Esophagus squamous epithelium (tissue), 5 donors: ENCODE results near the gene RARRES1. TPM values are rescaled to one million over a fixed set of nuclear protein-coding genes. Genes with fewer than 3 reads are reported as not detected.

Experiments
- DNase-seq: peaks from one replicate; lab custom pipeline; 2025; lab: John Stamatoyannopoulos, UW
- H3K27ac ChIP-seq, 4 donors: fragments of 200-600 bp; sonication (generic); one replicate each; pipeline ENCODE4 v1.5.1; 2016 to 2019; ENCODE audit warnings: mild to moderate bottlenecking in 1 of 4
- H3K27me3 ChIP-seq, 4 donors: fragments of 200-600 bp; sonication (generic); 1 replicate in 3 of 4; 2 replicates in 1 of 4; pipeline versions ENCODE4 v1.5.1 to v1.6.0; 2017 to 2021; ENCODE audit warnings: antibody characterized with exemption in 1 of 4
- H3K36me3 ChIP-seq, 3 donors: fragments of 200-600 bp; sonication (generic); one replicate each; pipeline ENCODE4 v1.5.1; 2016 to 2019
- H3K4me1 ChIP-seq, 3 donors: fragments of 200-600 bp; sonication (generic); one replicate each; pipeline ENCODE4 v1.5.1; 2017 to 2019
- H3K4me3 ChIP-seq, 4 donors: fragments of 200-600 bp; sonication (generic); 1 replicate in 3 of 4; 2 replicates in 1 of 4; pipeline ENCODE4 v1.5.1; 2016 to 2019; ENCODE audit warnings: mild to moderate bottlenecking in 2 of 4, moderate library complexity in 1 of 4
- H3K9me3 ChIP-seq, 3 donors: fragments of 200-600 bp; sonication (generic); one replicate each; pipeline ENCODE4 v1.5.1; 2016 to 2019
- POLR2A ChIP-seq, 4 donors: fragments of 450-650 bp; IDR thresholded peaks; one replicate each; pipeline ENCODE4 v1.6.1; 2017; ENCODE audit warnings: antibody characterized with exemption in 4 of 4, mild to moderate bottlenecking in 4 of 4, moderate library complexity in 3 of 4
- WGBS, 2 donors: methylation state at CpG; one replicate each; pipeline ENCODE4 v1.1.5; 2018; 5-methylcytosine and 5-hydroxymethylcytosine counted together
- intact Hi-C: fragments of 100-400 bp; cut with DNase I; formaldehyde crosslinking; loops from one replicate; pipeline ENCODE4 v1.15.0; 2022
- total RNA-seq, 4 donors: library from RNA; depleted of rRNA; stranded (reverse); fragments of >200 nt; gene quantifications; one replicate each; pipeline ENCODE4 v1.1.0, GENCODE V29; 2016
- TF ChIP-seq, protein P1 (sequence below), 6 experiments: fragments of 450-650 bp in 4 of 6; fragments of 200-600 bp in 2 of 6; sonication (generic) in 2 of 6; IDR thresholded peaks; one replicate each; pipeline ENCODE4 v1.5.1; 2016 to 2019; ENCODE audit warnings: antibody characterized with exemption in 6 of 6, mild to moderate bottlenecking in 4 of 6, moderate library complexity in 4 of 6
- donor health status: DM: yes; HTN: yes; CAD: no.

RARRES1 gene
- total RNA-seq, 4 donors from 2014 or later = 1.4 to 53.3 (median 6.4) TPM

DNA sequence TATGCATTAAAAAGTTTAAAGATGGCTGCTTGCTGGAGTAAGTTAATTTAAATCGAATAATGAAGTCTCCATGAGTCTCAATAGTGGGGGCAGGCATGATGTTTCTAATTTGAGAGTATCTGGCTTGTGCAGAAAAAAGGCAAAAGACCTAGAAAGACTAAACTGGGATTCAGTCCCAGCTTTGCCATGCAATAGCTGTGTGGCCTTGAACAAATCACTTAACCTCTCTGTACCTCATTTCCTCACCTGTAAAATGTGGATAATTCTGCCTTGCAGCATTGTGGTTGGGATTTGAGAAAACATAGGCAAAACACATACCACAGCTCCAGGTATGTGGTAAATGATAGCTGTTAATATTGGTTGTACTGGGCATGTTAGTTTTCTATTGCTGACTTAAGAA is 68.4 kb downstream of the RARRES1 start:
- peaks cover 6 to 98% (median 17%) of the 10 kb centered on the region in 3 donors for H3K36me3 ChIP-seq
- H3K4me1 ChIP-seq = peaks cover 0 to 4% (median 0%) of the 10 kb centered on the region in 3 donors
- no peak for DNase-seq
- H3K4me3 ChIP-seq = no peak overlapping the region
- intact Hi-C loops = loop anchor here (10.0 kb wide), 1 partner anchor 121 kb away; no protein-coding TSS in a partner anchor
- 81 to 88% methylated on average over 1 of the region's 1 CpG for WGBS, 2 donors
- no peaks in the 10 kb centered on the region for H3K9me3 ChIP-seq
- no peak overlapping the region for H3K27ac ChIP-seq
- no peaks in the 10 kb centered on the region for H3K27me3 ChIP-seq
- no peak for TF ChIP-seq POLR2A (IDR thresholded peaks at IDR 0.05)
- TF ChIP-seq, protein P1, sequence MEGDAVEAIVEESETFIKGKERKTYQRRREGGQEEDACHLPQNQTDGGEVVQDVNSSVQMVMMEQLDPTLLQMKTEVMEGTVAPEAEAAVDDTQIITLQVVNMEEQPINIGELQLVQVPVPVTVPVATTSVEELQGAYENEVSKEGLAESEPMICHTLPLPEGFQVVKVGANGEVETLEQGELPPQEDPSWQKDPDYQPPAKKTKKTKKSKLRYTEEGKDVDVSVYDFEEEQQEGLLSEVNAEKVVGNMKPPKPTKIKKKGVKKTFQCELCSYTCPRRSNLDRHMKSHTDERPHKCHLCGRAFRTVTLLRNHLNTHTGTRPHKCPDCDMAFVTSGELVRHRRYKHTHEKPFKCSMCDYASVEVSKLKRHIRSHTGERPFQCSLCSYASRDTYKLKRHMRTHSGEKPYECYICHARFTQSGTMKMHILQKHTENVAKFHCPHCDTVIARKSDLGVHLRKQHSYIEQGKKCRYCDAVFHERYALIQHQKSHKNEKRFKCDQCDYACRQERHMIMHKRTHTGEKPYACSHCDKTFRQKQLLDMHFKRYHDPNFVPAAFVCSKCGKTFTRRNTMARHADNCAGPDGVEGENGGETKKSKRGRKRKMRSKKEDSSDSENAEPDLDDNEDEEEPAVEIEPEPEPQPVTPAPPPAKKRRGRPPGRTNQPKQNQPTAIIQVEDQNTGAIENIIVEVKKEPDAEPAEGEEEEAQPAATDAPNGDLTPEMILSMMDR (IDR thresholded peaks at IDR 0.05) = no peak

DNA sequence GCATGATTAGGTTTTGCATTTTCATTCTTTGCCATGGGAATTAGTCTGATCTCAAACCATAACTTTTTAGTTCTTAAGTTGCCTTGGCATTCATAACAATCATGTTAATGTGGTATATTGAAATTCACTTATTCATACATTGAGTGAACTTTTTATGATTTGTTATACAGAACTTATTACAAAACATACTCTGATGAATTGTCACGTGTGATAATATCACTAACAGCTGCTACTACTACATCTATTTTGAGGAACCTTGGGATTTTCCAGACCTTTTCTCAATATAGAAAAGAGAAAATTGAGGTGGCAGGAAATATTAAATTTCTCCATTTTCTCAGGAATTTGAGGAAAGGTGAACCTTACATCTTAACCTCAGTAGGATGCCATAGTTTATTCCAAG is 69.0 kb downstream of the RARRES1 start:
- Histone ChIP-seq H3K4me1 (peaks cover 0 to 4% (median 0%) of the 10 kb centered on the region in 3 donors), H3K9me3 (no peaks in the 10 kb centered on the region), H3K4me3 (no peak overlapping the region), H3K36me3 (peaks cover 6 to 99% (median 17%) of the 10 kb centered on the region in 3 donors), H3K27me3 (no peaks in the 10 kb centered on the region), H3K27ac (no peak overlapping the region)
- no peak for DNase-seq
- intact Hi-C loops = loop anchor here (10.0 kb wide), 1 partner anchor 122 kb away; no protein-coding TSS in a partner anchor
- WGBS, 2 donors = 84 to 91% methylated on average over 1 of the region's 1 CpG
- no peak for TF ChIP-seq POLR2A (IDR thresholded peaks at IDR 0.05)
- TF ChIP-seq, protein P1 (IDR thresholded peaks at IDR 0.05) = no peak

DNA sequence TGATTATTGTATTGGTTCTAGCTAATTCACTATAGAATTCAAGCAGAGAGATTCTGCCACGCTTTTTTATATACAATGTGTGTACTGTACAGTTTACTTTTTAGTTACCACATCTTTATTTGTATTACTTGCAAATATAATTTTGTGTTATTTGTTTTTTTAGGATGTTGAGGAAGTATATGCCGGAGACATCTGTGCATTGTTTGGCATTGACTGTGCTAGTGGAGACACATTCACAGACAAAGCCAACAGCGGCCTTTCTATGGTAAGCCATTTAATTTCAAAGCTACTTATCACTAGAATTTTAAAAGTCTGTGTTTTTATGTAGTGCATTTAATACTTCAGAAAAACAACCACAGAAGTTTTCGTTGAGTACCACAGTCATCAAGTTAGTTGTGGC is 71.5 kb downstream of the RARRES1 start:
- no peaks in the 10 kb centered on the region for H3K27me3 ChIP-seq
- DNase-seq = no peak
- no peak overlapping the region for H3K27ac ChIP-seq
- no peaks in the 10 kb centered on the region for H3K9me3 ChIP-seq
- TF ChIP-seq, protein P1 (IDR thresholded peaks at IDR 0.05) = no peak
- no peak for TF ChIP-seq POLR2A (IDR thresholded peaks at IDR 0.05)
- no peak overlapping the region for H3K4me3 ChIP-seq
- peaks cover 6 to 98% (median 17%) of the 10 kb centered on the region in 3 donors for H3K36me3 ChIP-seq
- intact Hi-C loops = loop anchor here (10.0 kb wide), 1 partner anchor 124 kb away; no protein-coding TSS in a partner anchor
- H3K4me1 ChIP-seq = peaks cover 0 to 4% (median 0%) of the 10 kb centered on the region in 3 donors
- WGBS, 2 donors = 78 to 80% methylated on average over 4 of the region's 4 CpGs

DNA sequence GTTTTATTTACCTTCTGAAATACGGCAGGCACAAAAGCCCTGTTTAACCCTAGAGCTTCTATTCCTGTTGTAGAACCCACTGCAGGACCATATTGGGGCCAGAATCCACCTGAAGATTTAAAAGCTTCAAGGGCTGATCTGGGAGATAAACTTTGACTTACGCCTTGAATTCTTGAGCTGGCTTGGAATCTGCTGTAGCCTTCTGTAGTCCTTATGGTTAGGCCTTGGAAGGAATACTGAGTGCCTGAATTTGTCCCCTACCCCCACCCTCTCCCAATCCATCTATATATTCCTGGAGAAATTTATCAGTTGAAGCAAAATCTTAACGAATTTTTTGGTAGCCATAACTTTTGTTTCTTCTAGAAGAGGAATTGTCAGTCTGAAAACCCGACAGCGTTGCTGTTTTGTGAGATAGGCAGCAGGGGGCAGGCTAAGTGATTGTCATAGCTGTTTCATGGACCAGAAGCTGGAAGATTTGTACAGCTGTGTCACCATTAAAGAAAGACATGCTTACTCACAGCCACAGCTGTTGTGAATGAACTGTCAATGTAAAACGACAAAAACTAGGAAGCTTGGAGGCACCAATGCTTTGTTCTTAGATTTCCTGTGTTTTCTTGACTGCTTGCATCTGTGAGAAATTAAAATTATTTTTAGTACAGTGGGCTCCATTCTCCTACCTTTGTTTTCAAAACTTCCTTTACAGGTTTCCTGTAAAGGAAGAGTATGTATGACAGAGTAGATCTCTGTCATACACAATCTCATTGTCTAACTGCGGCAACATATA is 72.6 kb downstream of the RARRES1 start:
- H3K4me3 ChIP-seq = no peak overlapping the region
- TF ChIP-seq POLR2A (IDR thresholded peaks at IDR 0.05) = no peak
- TF ChIP-seq, protein P1 (IDR thresholded peaks at IDR 0.05) = peak in 5 of 6 experiments; percentile 55 to 66 (median 61)
- peaks cover 6 to 98% (median 14%) of the 10 kb centered on the region in 3 donors for H3K36me3 ChIP-seq
- WGBS, 2 donors = 44 to 45% methylated on average over 7 of the region's 7 CpGs
- H3K9me3 ChIP-seq = no peaks in the 10 kb centered on the region
- H3K27me3 ChIP-seq = no peaks in the 10 kb centered on the region
- intact Hi-C loops = loop anchor here (10.0 kb wide), 1 partner anchor 125 kb away; no protein-coding TSS in a partner anchor
- H3K27ac ChIP-seq = peak overlapping the region in 2 of 4 donors; percentile 22 to 39
- peaks cover 0 to 4% (median 0%) of the 10 kb centered on the region in 3 donors for H3K4me1 ChIP-seq
- DNase-seq = no peak

DNA sequence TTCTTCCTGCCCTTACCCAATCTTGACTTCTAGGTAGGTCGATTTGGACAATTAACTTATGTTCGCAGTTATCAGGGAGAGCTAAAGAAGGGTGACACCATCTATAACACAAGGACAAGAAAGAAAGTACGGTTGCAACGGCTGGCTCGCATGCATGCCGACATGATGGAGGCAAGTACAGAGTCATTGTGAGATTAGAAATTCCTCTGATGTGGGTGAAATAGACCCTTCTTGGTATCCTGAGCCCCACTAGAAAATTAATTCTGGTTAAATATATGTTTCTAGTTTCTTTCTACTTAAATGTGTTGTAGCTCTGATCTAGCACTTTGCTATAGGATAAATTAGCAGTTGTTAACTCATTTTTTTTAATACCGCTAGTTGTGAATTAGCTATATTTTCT is 73.4 kb downstream of the RARRES1 start:
- WGBS, 2 donors = 85 to 95% methylated on average over 7 of the region's 7 CpGs
- H3K9me3 ChIP-seq = no peaks in the 10 kb centered on the region
- intact Hi-C loops = no loop called here
- H3K27ac ChIP-seq = no peak overlapping the region
- DNase-seq = no peak
- TF ChIP-seq, protein P1 (IDR thresholded peaks at IDR 0.05) = no peak
- TF ChIP-seq POLR2A (IDR thresholded peaks at IDR 0.05) = no peak
- peaks cover 0 to 4% (median 0%) of the 10 kb centered on the region in 3 donors for H3K4me1 ChIP-seq
- H3K4me3 ChIP-seq = no peak overlapping the region
- peaks cover 0 to 98% (median 12%) of the 10 kb centered on the region in 3 donors for H3K36me3 ChIP-seq
- no peaks in the 10 kb centered on the region for H3K27me3 ChIP-seq
